ENCODE measurements around the gene CMPK2. TPM values are rescaled to one million over a fixed set of nuclear protein-coding genes. Genes with fewer than 3 reads are reported as not detected.

CMPK2 gene
- total and polyA plus RNA-seq, 9 of the 15 experiments (the other 6 are each of a cell fraction or from before 2014, with no cell fraction given) = 2.6 to 10.5 (median 5.0) TPM

GRCh38 chr2:6846967-6847681 lies 18.6 kb downstream of the CMPK2 start:
- no peaks in the 10 kb centered on the region for H3K27me3 ChIP-seq (ENCODE audit: control insufficient read depth in 2 of 2, insufficient read depth in 2 of 2, low read length in 2 of 2)
- BruUV-seq (replicated peaks) = no TSS peak
- CTCF ChIA-PET (ENCODE audit: low intra/inter-chr PET ratio) = no interaction called here
- no peaks in the 10 kb centered on the region for H4K20me1 ChIP-seq (replicated peaks; ENCODE audit: control insufficient read depth, insufficient read depth, low read length)
- H3K9me3 ChIP-seq (replicated peaks; ENCODE audit: control insufficient read depth, insufficient read depth, low read depth, low read length) = peaks cover 39% of the 10 kb centered on the region
- H3K9ac ChIP-seq (ENCODE audit: insufficient read depth in 1 of 2, low read depth in 2 of 2, low read length in 2 of 2) = no peak overlapping the region
- in situ Hi-C loops (cut with MboI) = loop anchor here (25.0 kb wide), 1 partner anchor 165 kb away; no protein-coding TSS in a partner anchor
- no peaks in the 10 kb centered on the region for H3K9me1 ChIP-seq (ENCODE audit: control insufficient read depth, insufficient read depth, low read length)
- 16% methylated on average over 6 of the region's 6 CpGs for WGBS (ENCODE audit: insufficient coverage, low coverage, missing lambda C conversion rate)
- H3K79me2 ChIP-seq (ENCODE audit: control insufficient read depth, insufficient read depth, low read length) = no peaks in the 10 kb centered on the region
- H2AFZ ChIP-seq (ENCODE audit: low read depth, low read length) = no peak overlapping the region
- H3K36me3 ChIP-seq (ENCODE audit: control insufficient read depth, insufficient read depth, low read length) = peaks cover 13% of the 10 kb centered on the region
- DNase-seq (ENCODE audit: extremely low read depth in 1 of 4, low spot score in 3 of 4) (peak; percentile 77 to 93 (median 84)), ATAC-seq (peak; percentile 96), FAIRE-seq (peak; percentile 99)
- POLR2A ChIA-PET = interaction anchor here (0.7 to 2.8 kb wide), 8 partner anchors 10 to 198 kb away, joined by 3 to 21 read pairs (median 4); partner anchors contain the start of gene CMPK2
- H3K4me3 ChIP-seq = no peak overlapping the region
- peaks cover 5 to 13% of the 10 kb centered on the region in 2 experiments; a peak in 4 of 5 replicates for H3K4me1 ChIP-seq (replicated peaks in 1 of 2; ENCODE audit: control insufficient read depth in 2 of 2, insufficient read depth in 2 of 2, low read length in 2 of 2)
- H3K27ac ChIP-seq (ENCODE audit: extremely low read depth, low read depth, low read length) = peak overlapping the region; percentile 69
- intact Hi-C loops (cut with micrococcal nuclease) = loop anchor here (1.0 to 5.0 kb wide), 6 partner anchors 19 to 235 kb away; partner anchors contain the start of gene RNF144A
- H3K4me2 ChIP-seq (ENCODE audit: insufficient read depth, low read length) = peak overlapping the region; percentile 52
- TF ChIP-seq CXXC5 (CRISPR knock-in tag; IDR thresholded peaks at IDR 0.05) = peak; percentile 92
- TF ChIP-seq ZNF324 (CRISPR knock-in tag; IDR thresholded peaks at IDR 0.05) = 0 out of 2 replicates have a peak, but pooled peaks have one; percentile 17
- no peak for TF ChIP-seq ZNF143 (CRISPR knock-in tag; IDR thresholded peaks at IDR 0.05)
- peak; percentile 74; the same call in 1 of the 2 replicates for TF ChIP-seq TFAP4 (CRISPR knock-in tag; IDR thresholded peaks at IDR 0.05; ENCODE audit: borderline replicate concordance)
- TF ChIP-seq HNRNPL (IDR thresholded peaks at IDR 0.05; ENCODE audit: low read depth, low read length) = no peak
- TF ChIP-seq ERF (CRISPR knock-in tag; IDR thresholded peaks at IDR 0.05) = no peak
- TF ChIP-seq ZNF354B (CRISPR knock-in tag; IDR thresholded peaks at IDR 0.05) = 0 out of 2 replicates have a peak, but pooled peaks have one; percentile 8
- TF ChIP-seq SMAD3 (CRISPR knock-in tag; conservative IDR thresholded peaks at IDR 0.05) = peak; percentile 93
- peak; percentile 71 for TF ChIP-seq ADNP (tag; IDR thresholded peaks at IDR 0.05)
- peak; percentile 98 for TF ChIP-seq SOX6 (IDR thresholded peaks at IDR 0.05)
- peak in 1 of 3 experiments; percentile 26 for TF ChIP-seq YY1 (IDR thresholded peaks at IDR 0.05; ENCODE audit: borderline replicate concordance in 1 of 3, control insufficient read depth in 1 of 3, extremely low read depth in 1 of 3, insufficient read depth in 3 of 3, insufficient read length in 1 of 3, insufficient replicate concordance in 2 of 3, low read depth in 1 of 3, low read length in 2 of 3)
- peak; percentile 72 for TF ChIP-seq NCOA1 (IDR thresholded peaks at IDR 0.05; ENCODE audit: low read depth)
- TF ChIP-seq POLR2AphosphoS5 (IDR thresholded peaks at IDR 0.05; ENCODE audit: control insufficient read depth, insufficient read depth, low read depth, low read length) = peak; percentile 99
- no peak for TF ChIP-seq BRD9 (IDR thresholded peaks at IDR 0.05; ENCODE audit: low read depth, partially characterized antibody)
- peak; percentile 96 for TF ChIP-seq DMBX1 (CRISPR knock-in tag; IDR thresholded peaks at IDR 0.05; ENCODE audit: borderline replicate concordance)
- peak; percentile 42; the same call in 1 of the 2 replicates for TF ChIP-seq ETV5 (CRISPR knock-in tag; IDR thresholded peaks at IDR 0.05; ENCODE audit: low read depth)
- TF ChIP-seq CBX1 (IDR thresholded peaks at IDR 0.05; ENCODE audit: low read depth) = no peak
- TF ChIP-seq NCOR1 (IDR thresholded peaks at IDR 0.05) = peak; percentile 99
- TF ChIP-seq ZNF408 (CRISPR knock-in tag; IDR thresholded peaks at IDR 0.05; ENCODE audit: low read depth) = no peak
- TF ChIP-seq FOXJ2 (tag; IDR thresholded peaks at IDR 0.05) = peak; percentile 95
- peak in 1 of 2 experiments; percentile 63; a peak in 2 of 4 replicates for TF ChIP-seq MAZ (CRISPR knock-in tag; conservative IDR thresholded peaks at IDR 0.05 in 1 of 2, IDR thresholded peaks at IDR 0.05 in 1 of 2)
- peak; percentile 82 for TF ChIP-seq C11orf30 (IDR thresholded peaks at IDR 0.05; ENCODE audit: low read depth)
- TF ChIP-seq MCM7 (IDR thresholded peaks at IDR 0.05) = no peak

All from K562 (cell line).